Measurements from ENCODE around the gene LAGE3.

Gene LAGE3

DNA sequence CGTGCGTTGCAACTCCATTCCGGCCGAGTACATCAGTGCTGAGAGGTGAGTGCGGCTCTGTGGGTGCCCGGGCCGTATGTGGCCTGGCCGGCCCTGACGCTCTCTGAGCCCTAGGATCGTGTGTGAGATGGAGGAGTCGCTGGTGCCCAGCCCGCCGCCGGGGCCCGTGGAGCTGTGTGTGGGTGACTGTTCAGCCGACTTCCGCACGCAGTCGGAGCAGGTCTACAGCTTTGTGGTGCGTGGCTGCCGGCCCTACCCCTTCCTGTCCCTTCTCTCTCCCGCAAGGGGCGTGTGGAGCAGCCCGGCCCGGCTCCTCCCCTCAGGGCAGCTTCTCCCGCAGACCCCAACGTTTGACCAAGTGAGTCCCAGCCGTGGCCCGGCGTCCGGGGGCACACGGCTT, 13.0 kb downstream of the LAGE3 start:
- DNase-seq (ENCODE audit: low read depth in 1 of 2, low spot score in 1 of 2) = peak in 1 of 2 experiments; percentile 8
- TF ChIP-seq, protein P1, sequence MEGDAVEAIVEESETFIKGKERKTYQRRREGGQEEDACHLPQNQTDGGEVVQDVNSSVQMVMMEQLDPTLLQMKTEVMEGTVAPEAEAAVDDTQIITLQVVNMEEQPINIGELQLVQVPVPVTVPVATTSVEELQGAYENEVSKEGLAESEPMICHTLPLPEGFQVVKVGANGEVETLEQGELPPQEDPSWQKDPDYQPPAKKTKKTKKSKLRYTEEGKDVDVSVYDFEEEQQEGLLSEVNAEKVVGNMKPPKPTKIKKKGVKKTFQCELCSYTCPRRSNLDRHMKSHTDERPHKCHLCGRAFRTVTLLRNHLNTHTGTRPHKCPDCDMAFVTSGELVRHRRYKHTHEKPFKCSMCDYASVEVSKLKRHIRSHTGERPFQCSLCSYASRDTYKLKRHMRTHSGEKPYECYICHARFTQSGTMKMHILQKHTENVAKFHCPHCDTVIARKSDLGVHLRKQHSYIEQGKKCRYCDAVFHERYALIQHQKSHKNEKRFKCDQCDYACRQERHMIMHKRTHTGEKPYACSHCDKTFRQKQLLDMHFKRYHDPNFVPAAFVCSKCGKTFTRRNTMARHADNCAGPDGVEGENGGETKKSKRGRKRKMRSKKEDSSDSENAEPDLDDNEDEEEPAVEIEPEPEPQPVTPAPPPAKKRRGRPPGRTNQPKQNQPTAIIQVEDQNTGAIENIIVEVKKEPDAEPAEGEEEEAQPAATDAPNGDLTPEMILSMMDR (IDR thresholded peaks at IDR 0.05; ENCODE audit: insufficient read depth, low read length) = no peak
- TF ChIP-seq GABPA (IDR thresholded peaks at IDR 0.05; ENCODE audit: low read depth) (no peak), REST (IDR thresholded peaks at IDR 0.05; ENCODE audit: insufficient replicate concordance, low read depth) (no peak), SPI1 (IDR thresholded peaks at IDR 0.05; ENCODE audit: borderline replicate concordance, low read depth) (no peak), POLR2AphosphoS5 (IDR thresholded peaks at IDR 0.05; ENCODE audit: low read depth) (no peak)
- H3K27ac ChIP-seq (replicated peaks) = no peak overlapping the region
- no peaks in the 10 kb centered on the region for H3K27me3 ChIP-seq (ENCODE audit: insufficient read depth, poor library complexity, severe bottlenecking)
- H3K4me3 ChIP-seq (replicated peaks; ENCODE audit: insufficient read depth, low read length) = no peak overlapping the region

DNA sequence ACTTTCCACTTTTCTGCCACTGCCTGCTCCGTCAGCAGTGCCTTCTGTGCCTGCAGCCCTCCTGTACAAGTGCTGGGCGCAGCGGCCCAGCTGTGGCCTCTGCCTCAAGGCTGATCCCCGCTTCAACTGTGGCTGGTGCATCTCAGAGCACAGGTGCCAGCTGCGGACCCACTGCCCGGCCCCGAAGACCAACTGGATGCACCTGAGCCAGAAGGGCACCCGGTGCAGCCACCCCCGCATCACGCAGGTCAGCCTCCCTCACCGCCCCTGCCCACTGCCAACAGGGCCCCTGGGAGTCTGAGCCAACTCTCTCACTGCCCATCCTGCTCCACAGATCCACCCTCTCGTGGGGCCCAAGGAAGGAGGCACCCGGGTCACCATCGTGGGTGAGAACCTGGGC, 13.5 kb downstream of the LAGE3 start:
- no peak for DNase-seq (ENCODE audit: low read depth in 1 of 2, low spot score in 1 of 2)
- H3K27me3 ChIP-seq (ENCODE audit: insufficient read depth, poor library complexity, severe bottlenecking) = no peaks in the 10 kb centered on the region
- H3K27ac ChIP-seq (replicated peaks) = no peak overlapping the region
- TF ChIP-seq REST (IDR thresholded peaks at IDR 0.05; ENCODE audit: insufficient replicate concordance, low read depth) (no peak), SPI1 (IDR thresholded peaks at IDR 0.05; ENCODE audit: borderline replicate concordance, low read depth) (no peak), GABPA (IDR thresholded peaks at IDR 0.05; ENCODE audit: low read depth) (no peak)
- TF ChIP-seq, protein P1 (IDR thresholded peaks at IDR 0.05; ENCODE audit: insufficient read depth, low read length) = no peak
- H3K4me3 ChIP-seq (replicated peaks; ENCODE audit: insufficient read depth, low read length) = no peak overlapping the region

GRCh38 chrX:154464806-154465365, 14.2 kb downstream of the LAGE3 start:
- Histone ChIP-seq H3K27ac (replicated peaks) (no peak overlapping the region), H3K27me3 (ENCODE audit: insufficient read depth, poor library complexity, severe bottlenecking) (no peaks in the 10 kb centered on the region), H3K4me3 (replicated peaks; ENCODE audit: insufficient read depth, low read length) (no peak overlapping the region)
- TF ChIP-seq REST (IDR thresholded peaks at IDR 0.05; ENCODE audit: insufficient replicate concordance, low read depth) = no peak
- TF ChIP-seq, protein P1 (IDR thresholded peaks at IDR 0.05; ENCODE audit: insufficient read depth, low read length) = no peak
- TF ChIP-seq SPI1 (IDR thresholded peaks at IDR 0.05; ENCODE audit: borderline replicate concordance, low read depth) = no peak
- TF ChIP-seq GABPA (IDR thresholded peaks at IDR 0.05; ENCODE audit: low read depth) = no peak
- TF ChIP-seq POLR2AphosphoS5 (IDR thresholded peaks at IDR 0.05; ENCODE audit: low read depth) = no peak
- no peak for DNase-seq (ENCODE audit: low read depth in 1 of 2, low spot score in 1 of 2)

Measured in HL-60 (cell line).